ENCODE measurements around the gene MYH6. TPM values are rescaled to one million over a fixed set of nuclear protein-coding genes. Genes with fewer than 3 reads are reported as not detected.

MYH6 gene
- total and polyA plus RNA-seq, 7 donors: 1.5 to 4.9 (median 3.0) TPM; not detected in 4

GRCh38 chr14:23370221-23370620 lies 37.9 kb downstream of the MYH6 start:
- 53 to 73% methylated on average over 1 of the region's 1 CpG for WGBS, 2 donors
- Histone ChIP-seq H3K27me3 (no peaks in the 10 kb centered on the region), H3K27ac (no peak overlapping the region), H3K9me3 (no peaks in the 10 kb centered on the region), H3K36me3 (no peaks in the 10 kb centered on the region), H3K4me1 (peaks cover 0 to 17% (median 11%) of the 10 kb centered on the region in 4 donors), H3K4me3 (no peak overlapping the region)
- intact Hi-C loops (cut with DNase I): no loop called here
- TF ChIP-seq CTCF (IDR thresholded peaks at IDR 0.05) (no peak), POLR2AphosphoS5 (IDR thresholded peaks at IDR 0.05) (no peak), POLR2A (IDR thresholded peaks at IDR 0.05) (no peak), EP300 (IDR thresholded peaks at IDR 0.05) (no peak)
- no peak for DNase-seq

- no peaks in the 10 kb centered on the region for H3K27me3 ChIP-seq
- peak overlapping the region; percentile 42 to 75 (median 65) for H3K4me3 ChIP-seq
- H3K9me3 ChIP-seq: no peaks in the 10 kb centered on the region
- peak overlapping the region; percentile 92 to 98 (median 94) for H3K27ac ChIP-seq
- peaks cover 0 to 53% (median 32%) of the 10 kb centered on the region in 4 donors for H3K4me1 ChIP-seq
- 46 to 51% methylated on average over 34 of the region's 34 CpGs for WGBS, 2 donors
- DNase-seq: peak; percentile 90
- TF ChIP-seq POLR2A (IDR thresholded peaks at IDR 0.05): no peak
- peak in 1 of 4 donors; percentile 3 for TF ChIP-seq POLR2AphosphoS5 (IDR thresholded peaks at IDR 0.05)
- no peak for TF ChIP-seq CTCF (IDR thresholded peaks at IDR 0.05)
- no peak for TF ChIP-seq EP300 (IDR thresholded peaks at IDR 0.05)
- H3K36me3 ChIP-seq: no peaks in the 10 kb centered on the region
- intact Hi-C loops (cut with DNase I): loop anchor here (2.0 to 5.0 kb wide), 3 partner anchors 14 to 191 kb away; partner anchors contain the start of genes NGDN, SLC22A17 and THTPA
Measured at GRCh38 chr14:23366426-23366921, 41.6 kb downstream of the MYH6 start.

- peaks cover 0 to 58% (median 32%) of the 10 kb centered on the region in 4 donors for H3K4me1 ChIP-seq
Measured at GRCh38 chr14:23365732-23366425, 42.2 kb downstream of the MYH6 start.

GRCh38 chr14:23365036-23365731 lies 42.9 kb downstream of the MYH6 start, which contains the start of gene EFS:
EFS (minus strand) TSS chr14:23365172; CDS start chr14:23365025, 147 bp downstream.
- WGBS, 2 donors: 4% methylated on average over 74 of the region's 74 CpGs
- no peak for DNase-seq
- Histone ChIP-seq H3K9me3 (no peaks in the 10 kb centered on the region), H3K36me3 (peaks cover 0 to 3% (median under 1%) of the 10 kb centered on the region in 4 donors), H3K4me3 (peak within 1 kb of the TSS; percentile 42 to 75 (median 65)), H3K27me3 (no peaks in the 10 kb centered on the region), H3K4me1 (peaks cover 0 to 65% (median 35%) of the 10 kb centered on the region in 4 donors), H3K27ac (peak within 1 kb of the TSS; percentile 92 to 98 (median 94))
- TF ChIP-seq POLR2A (IDR thresholded peaks at IDR 0.05) (no peak), POLR2AphosphoS5 (IDR thresholded peaks at IDR 0.05) (peak in 2 of 4 donors; percentile 17 to 44)
- intact Hi-C loops (cut with DNase I): loop anchor here (5.0 kb wide), 1 partner anchor 192 kb away; the partner anchor contains the start of gene THTPA

More at GRCh38 chr14:23365732-23366425, 42.2 kb downstream of the MYH6 start:
- TF ChIP-seq POLR2A (IDR thresholded peaks at IDR 0.05) (peak; percentile 65 to 78), EP300 (IDR thresholded peaks at IDR 0.05) (no peak), CTCF (IDR thresholded peaks at IDR 0.05) (no peak), POLR2AphosphoS5 (IDR thresholded peaks at IDR 0.05) (peak; percentile 92 to 95 (median 94))
- peak; percentile 87 for DNase-seq
- intact Hi-C loops (cut with DNase I): loop anchor here (2.0 to 5.0 kb wide), 3 partner anchors 13 to 191 kb away; partner anchors contain the start of genes NGDN, SLC22A17 and THTPA
- no peaks in the 10 kb centered on the region for H3K9me3 ChIP-seq
- H3K36me3 ChIP-seq: no peaks in the 10 kb centered on the region
- peak overlapping the region; percentile 92 to 98 (median 94) for H3K27ac ChIP-seq
- 3 to 4% methylated on average over 51 of the region's 51 CpGs for whole genome bisulfite sequencing, 2 donors
- H3K27me3 ChIP-seq: no peaks in the 10 kb centered on the region
- H3K4me3 ChIP-seq: peak overlapping the region; percentile 42 to 75 (median 65)

Measured in sigmoid colon (tissue), 7 donors.